GM19463 (cell line): ENCODE data around the gene BCL7B.
"Not testable (repeated sequence)": the region's sequence is repeated elsewhere in the genome, so short reads cannot be mapped to it uniquely, and the experiment has no call there.

ENCODE experiments used
- ATAC-seq: cut with Tn5 transposase; IDR thresholded peaks from one replicate; pipeline ENCODE4 v1.9.1; 2021; ENCODE audit warnings: mild to moderate bottlenecking, moderate library complexity; ENCODE audit not compliant: unreplicated experiment

The BCL7B gene

DNA sequence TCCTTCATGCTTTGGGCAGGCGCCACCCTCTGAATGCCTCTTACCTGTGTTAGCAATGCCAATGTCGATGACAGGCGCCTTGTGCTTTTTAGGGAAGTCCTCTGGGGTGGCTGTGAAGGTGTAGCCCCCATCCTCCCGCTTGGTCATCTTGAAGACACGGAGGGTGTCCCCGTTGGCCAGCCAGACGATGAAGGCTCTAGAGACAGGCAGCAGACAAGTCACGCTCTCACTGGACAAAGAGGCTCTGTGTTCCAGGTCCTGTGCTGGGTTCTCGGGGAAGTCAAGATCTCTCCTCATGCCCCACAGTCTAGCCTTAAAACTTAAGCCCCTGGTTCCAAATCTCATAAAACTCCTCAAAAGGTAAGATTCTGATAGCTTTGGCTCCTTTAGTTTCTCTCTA, 15.8 kb upstream of the BCL7B start:
- no peak for ATAC-seq

DNA sequence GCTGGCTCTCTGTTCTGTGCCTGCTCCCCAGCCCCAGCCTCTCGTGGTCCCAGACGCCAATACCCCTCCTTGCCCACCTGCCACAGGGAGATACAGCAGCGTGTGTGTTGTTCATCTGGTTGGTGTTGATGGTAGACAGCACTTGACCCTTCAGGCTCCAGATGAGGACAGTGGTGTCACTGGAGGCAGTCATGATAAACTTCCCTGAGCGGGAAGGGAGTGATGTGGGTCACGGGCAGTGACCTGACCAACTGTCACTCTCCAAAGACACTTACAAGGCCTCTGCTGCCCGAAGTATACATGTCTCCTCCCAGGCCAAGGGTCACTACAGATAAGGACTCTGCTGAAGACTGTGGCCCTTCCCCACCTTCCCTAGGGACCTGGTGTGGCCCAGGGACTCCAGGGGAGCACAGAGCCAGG, 15.3 kb upstream of the BCL7B start:
- ATAC-seq, result no peak

DNA sequence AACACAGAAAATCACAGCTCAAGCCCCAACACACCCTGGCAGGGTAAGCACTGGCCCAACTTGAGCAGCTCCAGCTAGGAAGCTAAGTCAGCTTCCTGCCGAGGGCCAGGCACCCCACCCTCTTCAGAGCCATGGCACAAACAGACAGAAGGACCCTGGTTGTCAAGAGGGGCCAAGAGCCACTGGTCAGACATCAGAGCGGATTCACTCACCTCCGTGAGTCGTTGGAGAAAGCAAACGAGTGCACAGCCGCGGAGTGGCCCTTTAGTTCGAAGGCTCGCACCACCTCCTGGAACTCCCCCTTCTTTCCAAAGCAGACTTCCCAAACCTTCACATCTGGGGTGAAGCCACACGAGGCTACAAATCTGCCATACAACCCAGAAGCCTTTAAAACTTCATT, 13.5 kb upstream of the BCL7B start:
- ATAC-seq, result no peak

DNA sequence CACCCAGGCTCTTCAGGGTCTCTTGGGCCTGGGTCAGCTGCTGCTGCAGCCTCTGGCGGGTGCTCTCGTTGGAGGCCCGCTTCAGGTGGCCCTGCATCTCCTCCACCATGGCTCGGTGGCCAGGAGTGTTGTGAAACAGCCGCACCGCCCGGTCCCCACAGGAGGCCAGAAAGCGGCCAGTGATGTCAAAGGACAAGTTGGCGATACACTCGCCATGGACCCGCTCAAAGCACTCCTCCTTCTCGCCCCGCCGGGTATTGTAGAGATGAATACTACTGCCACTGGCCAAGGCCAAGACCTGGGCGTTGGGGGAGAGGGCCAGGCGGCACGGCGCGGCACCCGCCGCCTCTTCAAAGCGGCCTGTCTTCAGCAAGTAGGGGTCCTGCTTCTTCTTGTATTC, 13.0 kb upstream of the BCL7B start:
- no peak for ATAC-seq

DNA sequence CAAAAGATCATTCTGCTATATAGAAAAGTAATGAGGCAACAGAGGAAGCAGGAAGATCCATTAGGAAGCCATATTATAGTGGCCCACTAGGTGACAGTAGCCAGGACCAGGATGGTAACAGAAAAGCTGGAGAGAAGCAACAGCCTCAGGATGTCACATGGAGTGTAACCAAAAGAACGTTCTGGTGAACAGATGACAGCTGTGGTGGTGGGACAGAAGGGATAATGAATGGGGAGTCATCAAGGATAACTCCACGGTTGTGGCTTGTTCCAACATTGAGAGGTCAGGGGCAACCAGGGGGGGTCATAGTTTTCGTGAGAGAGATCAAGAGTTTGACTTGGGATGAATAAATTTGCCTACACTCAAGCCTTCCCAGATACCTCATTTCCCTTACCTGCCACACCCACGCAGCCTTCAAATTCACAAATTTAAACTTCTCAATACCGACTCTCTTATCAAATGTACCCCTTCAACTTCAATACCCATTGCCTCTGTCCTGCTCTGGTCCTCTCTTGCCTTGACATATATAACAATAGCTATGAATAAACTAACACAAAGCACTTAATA, 11.6 kb upstream of the BCL7B start:
- ATAC-seq, result no peak

DNA sequence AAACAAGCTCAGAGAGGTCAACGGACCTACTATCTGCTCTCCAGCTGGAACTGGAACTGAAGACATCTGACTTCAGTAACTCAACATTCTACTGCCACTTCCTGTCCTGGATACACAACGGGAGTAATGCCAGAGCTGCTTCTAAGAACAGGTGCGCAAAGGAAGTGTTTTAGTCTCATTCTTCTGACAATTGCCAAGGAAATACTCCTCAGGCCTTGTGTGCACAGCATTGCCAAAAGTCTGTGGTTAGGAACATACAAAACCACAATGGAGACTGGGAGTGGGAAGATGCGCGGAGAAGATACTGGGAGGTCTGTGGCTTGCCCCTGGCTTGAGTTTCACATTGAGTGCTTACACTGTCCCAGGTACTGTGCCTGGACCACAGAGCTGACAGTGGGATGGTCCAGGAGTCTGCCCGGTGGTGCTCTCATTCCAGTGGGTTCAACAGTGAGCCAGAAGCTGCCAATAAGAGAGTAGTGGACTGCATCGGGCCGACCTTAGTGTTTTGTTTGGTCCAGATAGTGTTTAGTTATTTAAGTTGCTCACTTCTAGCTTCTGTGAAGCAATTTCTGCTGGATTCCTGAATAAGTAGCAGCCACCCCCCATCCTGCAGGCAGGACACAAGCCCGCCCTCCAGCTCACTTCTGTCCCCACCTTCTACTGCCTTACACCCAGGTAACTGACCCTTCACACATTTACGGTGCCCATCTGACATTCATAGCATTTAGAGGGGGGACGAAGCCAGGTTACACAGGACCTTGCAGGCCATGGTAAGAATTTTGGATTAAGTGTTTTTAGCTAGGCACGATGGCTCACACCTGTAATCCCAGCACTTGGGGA, 10.6 kb upstream of the BCL7B start:
- no peak for ATAC-seq

DNA sequence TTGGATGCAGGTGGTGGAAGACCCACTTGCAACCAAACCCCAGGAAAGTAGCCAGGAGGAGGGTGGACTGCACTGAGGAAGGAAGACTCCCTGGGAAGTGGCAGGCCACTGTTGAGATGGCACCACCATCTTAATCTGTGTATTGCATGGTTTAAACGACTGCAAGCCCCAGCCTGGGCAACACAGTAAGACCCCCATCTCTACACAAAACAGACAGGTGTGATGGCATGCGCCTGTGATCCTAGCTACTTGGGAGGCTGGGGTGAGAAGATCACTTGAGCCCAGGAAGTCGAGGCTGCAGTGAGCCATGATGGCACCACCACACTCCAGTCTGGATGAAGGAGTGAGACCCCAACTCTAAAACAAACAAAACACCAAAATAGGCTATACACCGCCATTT, 9.7 kb upstream of the BCL7B start:
- no peak for ATAC-seq

DNA sequence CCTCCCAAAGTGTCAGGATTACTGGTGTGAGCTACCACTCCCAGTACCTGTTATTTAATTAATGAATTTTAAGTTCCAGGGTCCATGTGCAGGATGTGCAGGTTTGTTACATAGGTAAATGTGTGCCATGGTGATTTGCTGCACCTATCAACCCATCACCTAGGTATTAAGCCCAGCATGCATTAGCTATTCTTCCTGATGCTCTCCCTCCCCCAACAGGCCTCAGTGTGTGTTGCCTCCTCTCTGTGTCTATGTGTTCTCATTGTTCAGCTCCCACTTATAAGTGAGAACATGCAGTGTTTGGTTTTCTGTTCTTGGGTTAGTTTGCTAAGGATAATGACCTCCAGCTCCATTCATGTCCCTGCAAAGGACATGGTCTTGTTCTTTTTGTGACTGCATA, 8.9 kb upstream of the BCL7B start:
- not testable (repeated sequence) for ATAC-seq

DNA sequence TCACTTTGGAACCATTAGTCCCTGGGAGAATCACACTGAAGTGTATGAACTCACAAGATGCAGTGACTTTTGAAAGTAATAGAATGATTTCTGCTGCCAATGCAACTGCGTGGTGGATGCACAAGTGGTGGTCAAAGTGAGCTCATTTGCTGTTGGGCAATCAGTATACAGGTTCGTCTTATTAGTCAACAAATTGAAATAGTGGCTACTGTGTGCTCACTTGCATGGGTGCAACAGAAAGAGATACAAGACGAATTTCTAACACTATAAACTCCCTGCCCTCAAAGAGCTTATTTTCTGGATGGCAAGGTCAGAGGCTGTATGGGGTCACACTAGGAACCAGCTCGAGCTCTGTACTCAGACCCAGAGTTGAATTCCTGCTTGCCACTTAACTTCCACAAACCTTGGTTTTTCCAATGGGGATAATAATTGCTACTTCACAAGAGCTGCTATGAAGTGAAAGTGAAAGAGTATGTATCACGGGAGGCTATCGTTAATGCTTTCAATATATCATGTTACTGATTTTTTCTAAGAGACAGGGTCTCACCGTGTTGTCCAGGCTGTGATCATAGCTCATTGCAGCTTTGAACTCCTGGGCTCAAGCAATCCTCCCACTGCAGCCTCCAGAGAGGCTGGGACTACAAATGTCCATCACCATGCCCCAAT, 8.3 kb upstream of the BCL7B start:
- ATAC-seq, result no peak

DNA sequence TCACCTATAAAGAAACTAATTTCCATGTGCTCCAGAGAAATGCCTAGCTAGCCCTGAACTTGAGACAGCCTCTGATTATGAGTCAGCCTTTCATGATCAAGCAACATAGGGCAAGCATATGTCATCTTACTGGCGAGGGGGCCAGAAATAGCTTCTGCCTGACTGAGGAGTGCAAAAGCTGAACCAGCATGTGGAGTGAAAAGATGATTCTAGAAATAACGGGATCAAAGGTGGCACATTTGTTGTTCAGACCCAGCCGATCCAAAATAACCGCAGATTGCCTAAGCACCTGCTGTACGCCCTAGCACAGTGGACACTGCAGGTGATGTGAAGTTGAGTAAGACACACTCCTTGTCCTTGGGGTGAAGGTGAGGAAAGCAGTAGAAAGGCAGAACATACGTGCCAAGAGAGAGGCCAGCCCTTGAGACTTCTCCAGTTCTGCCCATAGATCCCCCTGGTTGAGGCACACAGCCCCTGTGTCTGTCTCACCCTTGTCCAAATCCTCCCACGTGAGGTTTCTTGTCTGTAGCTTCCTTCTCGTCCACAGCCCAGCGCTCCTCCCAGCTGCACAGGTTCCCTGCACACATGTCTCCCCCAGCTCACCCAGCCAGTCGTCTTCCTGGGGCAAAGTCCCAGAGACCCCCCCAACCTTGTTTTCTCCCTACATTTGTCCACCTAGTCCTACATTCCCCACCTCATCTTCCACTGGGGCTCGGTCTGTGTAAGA, 2.8 kb upstream of the BCL7B start:
- ATAC-seq, result no peak

DNA sequence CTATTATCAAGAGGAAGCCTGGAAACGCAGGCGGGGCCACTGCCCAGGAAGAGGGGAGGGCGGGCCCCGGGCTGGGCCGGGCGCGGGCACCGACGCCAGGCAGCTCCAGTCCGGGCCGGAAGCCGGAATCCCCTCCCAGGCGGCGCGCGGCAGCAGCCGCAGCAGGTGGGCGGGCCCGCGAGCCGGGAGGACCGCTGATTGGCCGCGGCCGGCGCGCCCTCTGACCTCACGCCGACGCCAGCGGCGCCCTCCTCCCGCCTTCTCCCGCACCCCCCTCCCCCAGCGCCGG, 438 bp downstream of the BCL7B start:
- peak; percentile 90 for ATAC-seq

DNA sequence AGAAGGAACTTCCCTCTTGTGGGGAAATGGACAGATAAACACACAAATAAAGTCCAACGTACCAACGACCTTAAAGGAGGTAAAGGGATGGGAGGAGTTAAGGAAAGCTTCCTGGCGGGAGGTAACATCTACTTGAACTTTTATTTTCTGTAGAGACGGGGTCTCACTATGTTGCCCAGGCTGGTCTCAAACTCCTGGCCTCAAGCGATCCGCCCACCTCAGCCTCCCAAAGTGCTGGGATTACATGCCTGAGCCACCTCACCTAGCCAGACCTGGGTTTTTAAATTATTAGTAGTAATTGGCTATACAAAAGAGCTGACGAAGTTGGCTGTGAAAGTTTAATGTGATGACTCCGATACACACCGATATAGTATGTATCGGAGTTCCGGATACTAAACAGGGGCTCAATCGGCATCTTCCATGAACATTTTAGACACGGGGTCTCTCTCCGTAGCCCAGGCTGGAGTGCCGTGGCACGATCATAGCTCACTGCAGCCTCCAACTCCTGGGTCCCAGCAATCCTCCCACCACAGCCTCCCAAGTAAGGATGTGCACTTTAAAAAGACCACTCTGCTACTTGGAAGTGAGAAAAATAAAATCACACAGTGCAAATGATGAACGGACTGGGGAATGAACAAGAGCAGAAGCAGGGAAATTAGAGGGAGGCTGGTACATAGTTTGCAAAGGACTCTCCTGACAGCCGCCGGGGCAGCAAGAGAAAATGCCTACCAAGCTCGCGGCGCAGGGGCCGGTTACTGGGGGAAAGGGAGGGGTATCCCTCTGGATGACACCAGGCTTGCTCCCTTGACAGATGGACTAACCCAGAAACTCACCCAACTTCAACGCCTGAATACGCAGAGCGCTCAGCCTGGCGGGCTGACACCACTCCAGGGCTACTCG, 1.0 kb downstream of the BCL7B start:
- ATAC-seq, result no peak

DNA sequence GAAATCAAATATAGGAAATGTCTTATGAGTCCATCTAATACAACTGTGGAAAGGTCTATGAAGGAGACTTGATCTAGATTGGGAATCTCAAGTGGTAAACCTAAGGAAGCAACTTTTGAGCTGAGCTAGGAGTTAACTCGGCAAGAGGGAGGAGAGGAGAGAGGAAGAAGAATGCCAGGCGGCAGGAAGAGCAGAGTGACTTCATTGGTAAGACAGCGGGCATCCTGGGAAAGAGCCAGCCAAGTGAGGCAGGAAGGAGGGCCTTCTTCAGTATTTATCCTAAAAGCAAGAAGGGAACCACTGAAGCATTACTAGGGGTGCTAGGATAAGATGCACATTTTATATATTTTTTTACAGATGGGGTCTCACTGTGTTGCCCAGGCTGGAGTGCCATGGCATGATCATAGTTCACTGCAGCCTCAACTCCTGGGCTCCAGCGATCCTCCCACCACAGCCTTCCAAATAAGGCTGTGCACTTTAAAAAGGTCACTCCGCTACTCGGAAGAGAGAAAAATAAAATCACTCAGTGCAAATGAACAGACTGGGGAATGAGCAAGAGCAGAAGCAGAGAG, 2.0 kb downstream of the BCL7B start:
- no peak for ATAC-seq

DNA sequence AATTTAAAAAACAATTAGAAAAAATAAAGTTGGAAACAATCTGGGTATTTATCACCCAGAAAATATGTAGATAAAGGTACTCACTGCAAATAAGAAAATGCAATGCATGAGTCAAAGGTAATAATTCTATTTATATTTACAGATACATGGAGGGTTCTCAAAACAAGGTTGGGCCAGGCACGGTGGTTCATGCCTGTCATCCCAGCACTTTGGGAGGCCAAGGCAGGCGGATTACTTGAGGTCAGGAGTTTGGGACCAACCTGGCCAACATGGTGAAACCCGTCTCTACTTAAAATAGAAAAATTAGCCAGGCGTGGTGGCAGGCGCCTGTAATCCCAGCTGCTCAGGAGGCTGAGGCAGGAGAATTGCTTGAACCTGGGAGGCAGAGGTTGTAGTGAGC, 7.4 kb downstream of the BCL7B start:
- not testable (repeated sequence) for ATAC-seq

DNA sequence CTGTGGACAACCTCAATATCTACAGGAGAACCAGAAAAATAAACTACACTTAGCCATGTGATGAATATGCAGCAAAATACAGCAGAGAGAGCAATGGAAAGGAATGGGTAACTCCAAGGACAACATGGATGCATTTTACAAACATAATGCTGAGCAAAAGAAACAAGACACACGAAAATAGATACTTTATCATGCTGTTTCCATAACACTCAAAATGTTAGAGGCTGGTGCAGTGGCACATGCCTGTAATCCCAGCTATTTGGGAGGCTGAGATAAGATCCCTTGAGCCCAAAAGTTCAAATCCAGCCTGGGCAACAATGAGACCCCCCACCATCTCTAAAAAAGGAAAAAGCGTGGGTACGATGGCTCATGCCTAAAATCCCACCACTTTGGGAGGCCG, 8.3 kb downstream of the BCL7B start:
- no peak for ATAC-seq

DNA sequence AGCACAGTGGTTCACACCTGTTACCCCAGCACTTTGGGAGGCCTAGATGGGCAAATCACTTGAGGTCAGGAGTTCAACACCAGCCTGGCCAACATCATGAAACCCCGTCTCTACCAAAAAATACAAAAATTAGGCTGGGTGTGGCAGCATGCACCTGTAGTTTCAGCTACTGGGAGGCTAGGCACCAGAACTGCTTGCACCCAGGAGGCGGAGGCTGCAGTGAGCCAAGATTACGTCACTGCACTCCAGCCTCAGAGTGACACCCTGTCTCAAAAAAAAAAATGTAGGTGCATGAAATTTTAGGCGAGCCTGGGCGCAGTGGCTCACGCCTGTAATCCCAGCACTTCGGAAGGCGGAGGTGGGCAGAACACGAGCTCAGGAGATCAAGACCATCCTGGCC, 9.6 kb downstream of the BCL7B start:
- ATAC-seq, result no peak

DNA sequence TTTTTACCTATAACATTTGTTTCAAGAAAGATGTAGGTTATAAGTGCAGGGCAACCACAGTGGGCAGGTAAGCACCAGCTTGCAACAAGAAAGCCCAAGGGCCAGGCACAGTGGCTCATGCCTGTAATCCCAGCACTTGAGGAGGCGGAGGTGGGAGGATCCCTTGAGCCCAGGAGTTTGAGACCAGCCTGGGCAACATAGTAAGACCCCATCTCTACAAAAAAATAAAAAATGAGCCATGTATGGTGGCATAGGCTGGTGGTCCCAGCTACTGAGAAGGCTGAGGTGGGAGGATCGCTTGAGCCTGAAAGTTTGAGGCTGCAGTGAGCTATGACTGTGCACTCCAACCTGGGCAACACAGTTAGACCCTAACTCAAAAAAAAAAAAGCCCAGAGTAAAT, 12.8 kb downstream of the BCL7B start:
- no peak for ATAC-seq

DNA sequence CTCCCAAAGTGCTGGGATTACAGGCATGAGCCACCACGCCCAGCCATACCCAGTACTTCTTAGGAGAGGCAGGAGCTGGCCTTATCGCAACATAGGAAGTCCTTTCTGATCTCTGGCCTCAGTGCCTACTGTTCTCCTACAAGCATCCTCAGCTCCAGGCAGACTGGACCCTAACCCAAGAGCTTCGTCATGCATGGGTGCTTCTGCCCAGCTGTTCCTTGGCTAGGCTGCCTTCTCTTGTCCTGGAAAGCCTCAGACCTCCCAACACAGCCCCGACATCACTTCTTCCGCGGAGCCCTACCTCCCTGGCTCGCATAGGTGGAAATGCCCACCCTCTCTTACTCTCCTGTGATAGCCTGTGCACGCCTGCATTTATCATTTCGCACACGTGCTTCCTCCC, 15.8 kb downstream of the BCL7B start:
- no peak for ATAC-seq

DNA sequence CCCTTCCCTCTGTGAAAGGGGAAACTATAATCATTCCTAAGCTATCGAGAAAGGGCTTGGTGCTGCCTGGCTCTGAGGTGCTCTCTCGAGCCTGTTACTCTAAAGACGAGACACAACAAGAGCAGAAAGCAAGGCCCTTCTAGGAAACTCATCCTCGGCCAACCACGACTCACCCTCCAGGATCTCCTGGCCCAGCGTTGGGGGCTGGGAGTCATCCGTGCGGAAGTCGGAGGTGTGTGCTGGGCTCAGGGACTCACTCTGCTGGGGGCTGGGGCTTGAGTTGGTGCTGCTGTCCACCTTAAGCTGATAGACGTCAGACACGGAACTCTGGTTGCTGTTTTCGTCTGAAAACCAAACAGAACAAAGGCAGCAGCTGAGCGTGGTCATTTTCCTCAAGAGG, 17.8 kb downstream of the BCL7B start:
- no peak for ATAC-seq

DNA sequence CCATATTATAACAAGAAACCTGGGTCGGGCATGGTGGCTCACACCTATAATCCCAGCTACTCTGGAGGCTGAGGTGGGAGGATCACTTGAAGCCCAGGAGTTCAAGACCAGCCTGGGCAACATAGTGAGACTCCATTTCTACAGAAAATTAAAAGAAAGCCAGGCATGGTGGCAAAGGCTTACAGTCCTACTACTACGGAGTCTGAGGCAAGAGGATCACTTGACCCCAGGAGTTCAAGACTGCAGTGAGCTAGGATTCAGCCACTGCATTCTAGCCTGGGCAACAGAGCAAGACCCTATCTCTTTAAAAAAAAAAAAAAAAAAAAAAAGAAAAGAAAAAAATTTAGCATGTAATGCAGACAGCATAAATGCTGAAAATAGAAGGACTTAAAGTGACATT, 19.0 kb downstream of the BCL7B start:
- not testable (repeated sequence) for ATAC-seq
